Fibroblast of mammary gland (primary cell): ENCODE data around the gene DMRT3.
"Not testable (repeated sequence)": the region's sequence is repeated elsewhere in the genome, so short reads cannot be mapped to it uniquely, and the experiment has no call there.

Experiments used
- DNase-seq: peaks from one replicate; pipeline ENCODE4 v3.0.0-alpha.2; 2010; ENCODE audit warnings: low read depth
- H3K4me3 ChIP-seq: 2 replicates; pipeline ENCODE4 v1.5.1; 2011; ENCODE audit warnings: low read depth, mild to moderate bottlenecking, low read length, moderate library complexity; ENCODE audit not compliant: control insufficient read depth
- CTCF ChIP-seq: conservative IDR thresholded peaks from 2 replicates; pipeline ENCODE4 v1.5.1; 2011; ENCODE audit warnings: low read depth, low read length, inconsistent platforms; ENCODE audit not compliant: control insufficient read depth, insufficient read depth

DMRT3 gene

GRCh38 chr9:998299-999110 is 22.1 kb downstream of the DMRT3 start:
- not testable (repeated sequence) for DNase-seq, H3K4me3 ChIP-seq
- peak; percentile 16 for TF ChIP-seq CTCF

GRCh38 chr9:1001838-1002237 is 25.4 kb downstream of the DMRT3 start:
- no peak overlapping the region for H3K4me3 ChIP-seq
- DNase-seq, result peak; percentile 58
- no peak for TF ChIP-seq CTCF

GRCh38 chr9:1002678-1003077 is 26.2 kb downstream of the DMRT3 start:
- no peak for DNase-seq
- TF ChIP-seq CTCF, result no peak

DNA sequence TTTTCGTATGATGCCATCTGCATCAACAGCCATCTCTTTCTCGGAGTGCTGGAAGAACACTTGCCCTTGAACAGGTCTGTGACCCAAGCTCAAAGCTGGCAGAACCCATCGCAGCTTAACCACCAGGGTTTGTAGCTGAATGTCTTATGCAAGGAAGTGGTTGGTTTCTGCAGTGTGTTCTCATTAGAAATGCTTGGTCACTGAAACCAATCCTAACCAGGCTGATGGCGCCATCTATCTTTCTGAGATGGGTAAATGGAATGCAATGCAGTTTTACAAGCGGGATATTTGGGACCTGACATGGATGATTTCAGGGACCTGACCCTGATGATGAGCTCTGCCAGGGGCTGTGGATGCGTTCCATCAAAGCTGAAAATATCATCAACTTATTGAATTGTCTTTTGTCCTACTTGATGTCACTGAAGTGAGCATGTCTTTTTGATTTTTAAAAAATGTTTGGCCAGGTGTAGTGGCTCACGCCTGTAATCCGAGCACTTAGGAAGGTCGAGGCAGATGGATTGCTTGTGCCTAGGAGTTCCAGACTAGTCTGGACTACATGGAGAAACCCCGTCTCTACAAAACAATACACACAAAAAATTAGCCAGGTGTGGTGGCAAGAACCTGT is 28.7 kb downstream of the DMRT3 start:
- H3K4me3 ChIP-seq, result no peak overlapping the region
- peak; percentile 61 for DNase-seq
- peak; percentile 73 for TF ChIP-seq CTCF

More at GRCh38 chr9:1002678-1003077, 26.2 kb downstream of the DMRT3 start:
- H3K4me3 ChIP-seq, result no peak overlapping the region

DNA sequence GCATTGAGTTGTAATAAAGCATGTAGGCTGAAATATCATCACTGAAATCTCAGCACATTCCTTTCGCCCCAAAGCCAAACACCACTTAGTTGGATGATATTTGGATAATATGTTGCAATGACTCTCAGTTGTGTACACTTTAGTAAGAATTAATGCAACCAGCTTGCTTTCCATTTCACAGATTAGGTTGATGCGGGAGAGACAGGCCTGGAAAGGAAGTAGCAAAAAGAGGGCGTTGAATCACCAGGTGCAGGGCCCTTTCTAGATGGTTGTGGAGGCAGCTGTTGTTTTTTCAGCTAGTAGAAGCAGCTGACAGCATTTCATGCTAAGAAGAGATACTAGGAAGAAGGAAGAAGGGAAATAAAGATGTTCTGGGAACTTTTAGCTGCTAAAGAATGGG is 30.9 kb downstream of the DMRT3 start:
- DNase-seq, result no peak
- no peak for TF ChIP-seq CTCF
- no peak overlapping the region for H3K4me3 ChIP-seq

DNA sequence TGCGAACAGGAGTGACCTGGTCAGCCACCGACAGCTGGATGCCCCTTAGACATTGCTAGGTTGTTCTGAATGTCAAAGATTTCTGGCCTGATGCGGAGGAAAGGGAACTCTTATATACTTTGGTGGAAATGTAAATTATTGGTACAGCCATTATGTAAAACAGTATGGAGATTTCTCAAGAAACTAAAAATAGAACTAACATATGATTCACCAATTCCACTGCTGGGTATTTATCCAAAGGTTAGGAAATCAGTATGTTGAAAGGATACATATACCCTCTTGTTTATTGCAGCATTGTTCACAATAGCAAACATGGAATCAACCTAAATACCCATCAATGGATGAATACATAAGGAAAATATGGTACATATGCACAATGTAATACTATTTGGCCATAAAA is 31.8 kb downstream of the DMRT3 start:
- no peak for TF ChIP-seq CTCF
- DNase-seq, result peak; percentile 52
- H3K4me3 ChIP-seq, result no peak overlapping the region
